Rectal smooth muscle tissue (tissue), 1 donor: ENCODE measurements around the gene MAP3K4.
A peak's percentile ranks its signal among the peaks of the same experiment; 100 is the strongest.

Experiments used
- H3K27ac ChIP-seq: one replicate; pipeline ENCODE4 v1.7.0; 2013; ENCODE audit warnings: low read depth, low read length, inconsistent platforms
- H3K27me3 ChIP-seq: one replicate; pipeline ENCODE4 v1.7.0; 2013; ENCODE audit warnings: low read length; ENCODE audit not compliant: control insufficient read depth, insufficient read depth
- H3K36me3 ChIP-seq: one replicate; pipeline ENCODE4 v1.7.0; 2013; ENCODE audit warnings: low read length; ENCODE audit not compliant: control insufficient read depth, insufficient read depth
- H3K4me1 ChIP-seq: one replicate; pipeline ENCODE4 v1.7.0; 2013; ENCODE audit warnings: low read length; ENCODE audit not compliant: control insufficient read depth, insufficient read depth
- H3K4me3 ChIP-seq: one replicate; pipeline ENCODE4 v1.7.0; 2013; ENCODE audit warnings: low read length
- H3K9ac ChIP-seq: one replicate; pipeline ENCODE4 v1.7.0; 2013; ENCODE audit warnings: low read length

The MAP3K4 gene

GRCh38 chr6:161035981-161036263 is 44.4 kb downstream of the MAP3K4 start:
- no peak overlapping the region for H3K9ac ChIP-seq
- H3K4me1 ChIP-seq: peaks cover 11% of the 10 kb centered on the region
- H3K36me3 ChIP-seq: peaks cover 3% of the 10 kb centered on the region
- H3K27ac ChIP-seq: no peak overlapping the region
- no peaks in the 10 kb centered on the region for H3K27me3 ChIP-seq
- no peak overlapping the region for H3K4me3 ChIP-seq

GRCh38 chr6:161037873-161038228 is 46.3 kb downstream of the MAP3K4 start:
- peaks cover 3% of the 10 kb centered on the region for H3K36me3 ChIP-seq
- H3K9ac ChIP-seq: no peak overlapping the region
- H3K27me3 ChIP-seq: no peaks in the 10 kb centered on the region
- peak overlapping the region; percentile 77 for H3K27ac ChIP-seq
- H3K4me3 ChIP-seq: no peak overlapping the region
- H3K4me1 ChIP-seq: peaks cover 11% of the 10 kb centered on the region

GRCh38 chr6:161038229-161039031 is 46.9 kb downstream of the MAP3K4 start:
- peak overlapping the region; percentile 77 for H3K27ac ChIP-seq
- peaks cover 3% of the 10 kb centered on the region for H3K36me3 ChIP-seq
- no peak overlapping the region for H3K9ac ChIP-seq

GRCh38 chr6:161041274-161041673 is 49.7 kb downstream of the MAP3K4 start:
- no peak overlapping the region for H3K9ac ChIP-seq
- no peak overlapping the region for H3K4me3 ChIP-seq
- peaks cover 11% of the 10 kb centered on the region for H3K4me1 ChIP-seq
- H3K27me3 ChIP-seq: no peaks in the 10 kb centered on the region
- peaks cover 3% of the 10 kb centered on the region for H3K36me3 ChIP-seq
- H3K27ac ChIP-seq: no peak overlapping the region

More at GRCh38 chr6:161038229-161039031, 46.9 kb downstream of the MAP3K4 start:
- peaks cover 11% of the 10 kb centered on the region for H3K4me1 ChIP-seq
- H3K4me3 ChIP-seq: no peak overlapping the region
- no peaks in the 10 kb centered on the region for H3K27me3 ChIP-seq

- no peak overlapping the region for H3K9ac ChIP-seq
Measured at GRCh38 chr6:161044335-161044734, 52.8 kb downstream of the MAP3K4 start.

DNA sequence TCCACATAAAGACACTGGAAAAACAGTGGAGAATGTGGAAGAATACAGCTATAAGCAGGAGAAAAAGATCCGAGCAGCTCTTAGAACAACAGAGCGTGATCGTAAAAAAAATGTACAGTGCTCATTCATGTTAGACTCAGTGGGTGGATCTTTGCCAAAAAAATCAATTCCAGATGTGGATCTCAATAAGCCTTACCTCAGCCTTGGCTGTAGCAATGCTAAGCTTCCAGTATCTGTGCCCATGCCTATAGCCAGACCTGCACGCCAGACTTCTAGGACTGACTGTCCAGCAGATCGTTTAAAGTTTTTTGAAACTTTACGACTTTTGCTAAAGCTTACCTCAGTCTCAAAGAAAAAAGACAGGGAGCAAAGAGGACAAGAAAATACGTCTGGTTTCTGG is 57.1 kb downstream of the MAP3K4 start:
- H3K4me1 ChIP-seq: no peaks in the 10 kb centered on the region
- H3K36me3 ChIP-seq: peaks cover 3% of the 10 kb centered on the region
- no peak overlapping the region for H3K9ac ChIP-seq
- no peak overlapping the region for H3K27ac ChIP-seq
- no peak overlapping the region for H3K4me3 ChIP-seq
- H3K27me3 ChIP-seq: no peaks in the 10 kb centered on the region

More at GRCh38 chr6:161044335-161044734, 52.8 kb downstream of the MAP3K4 start:
- Histone ChIP-seq H3K4me3 (no peak overlapping the region), H3K27me3 (no peaks in the 10 kb centered on the region), H3K4me1 (no peaks in the 10 kb centered on the region), H3K36me3 (peaks cover 3% of the 10 kb centered on the region), H3K27ac (no peak overlapping the region)

DNA sequence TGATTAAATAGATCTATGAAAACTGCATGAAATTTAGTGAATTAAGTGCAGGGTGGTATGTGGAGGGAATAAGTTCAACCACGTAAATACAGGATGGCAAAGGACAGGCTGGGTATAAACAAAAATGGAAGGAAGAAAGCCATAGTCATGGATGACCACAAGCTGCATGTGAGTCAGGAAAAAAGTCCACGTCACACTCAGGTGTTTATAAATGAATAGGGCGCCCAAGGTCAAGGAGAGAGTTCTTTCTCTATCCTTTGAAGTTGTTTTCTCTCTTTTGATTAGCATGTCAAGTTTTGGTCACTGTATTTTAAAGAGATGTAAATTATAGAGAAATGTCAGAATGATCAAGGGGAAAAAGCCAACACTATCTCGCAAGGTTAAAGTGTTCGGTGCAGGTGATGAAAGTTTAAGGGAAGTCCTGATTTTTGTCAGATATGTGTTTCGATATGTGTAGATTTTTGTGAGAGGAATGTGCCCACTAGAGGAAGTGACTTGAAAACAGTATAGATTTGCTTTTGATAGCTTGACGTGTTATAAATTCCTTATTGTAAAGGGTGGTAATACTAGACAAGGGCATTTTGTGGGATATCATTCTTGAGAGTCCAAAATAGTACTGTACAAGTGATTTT is 58.7 kb downstream of the MAP3K4 start:
- Histone ChIP-seq H3K36me3 (peaks cover 3% of the 10 kb centered on the region), H3K4me1 (no peaks in the 10 kb centered on the region), H3K4me3 (no peak overlapping the region), H3K27ac (no peak overlapping the region), H3K27me3 (no peaks in the 10 kb centered on the region), H3K9ac (no peak overlapping the region)

- Histone ChIP-seq H3K9ac (no peak overlapping the region), H3K36me3 (peaks cover 3% of the 10 kb centered on the region), H3K27me3 (no peaks in the 10 kb centered on the region), H3K4me3 (no peak overlapping the region), H3K4me1 (no peaks in the 10 kb centered on the region), H3K27ac (no peak overlapping the region)
Measured at GRCh38 chr6:161053103-161053502, 61.5 kb downstream of the MAP3K4 start.

GRCh38 chr6:161054876-161055275 is 63.3 kb downstream of the MAP3K4 start:
- no peak overlapping the region for H3K9ac ChIP-seq
- no peak overlapping the region for H3K27ac ChIP-seq
- H3K36me3 ChIP-seq: no peaks in the 10 kb centered on the region
- H3K27me3 ChIP-seq: no peaks in the 10 kb centered on the region
- H3K4me3 ChIP-seq: no peak overlapping the region
- H3K4me1 ChIP-seq: no peaks in the 10 kb centered on the region

DNA sequence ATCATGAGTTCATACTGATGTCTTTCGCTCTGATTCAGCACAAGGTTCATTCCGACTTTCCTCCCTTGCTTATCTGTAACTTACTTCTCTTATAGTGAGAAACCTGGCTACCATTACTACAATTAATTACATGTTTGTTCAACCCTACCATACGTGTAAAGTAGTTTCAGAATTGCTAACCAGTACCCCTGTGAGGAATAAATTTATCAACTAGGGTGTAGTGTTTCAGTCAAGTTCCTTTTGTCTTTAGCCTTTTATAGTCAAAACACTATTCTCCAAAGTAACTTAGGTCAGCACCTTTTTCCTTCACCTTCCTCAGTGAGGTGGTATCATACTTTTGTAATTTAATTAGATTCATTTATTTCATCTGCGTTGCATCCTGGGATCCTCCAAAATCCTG is 64.9 kb downstream of the MAP3K4 start:
- Histone ChIP-seq H3K9ac (no peak overlapping the region), H3K4me3 (no peak overlapping the region)

DNA sequence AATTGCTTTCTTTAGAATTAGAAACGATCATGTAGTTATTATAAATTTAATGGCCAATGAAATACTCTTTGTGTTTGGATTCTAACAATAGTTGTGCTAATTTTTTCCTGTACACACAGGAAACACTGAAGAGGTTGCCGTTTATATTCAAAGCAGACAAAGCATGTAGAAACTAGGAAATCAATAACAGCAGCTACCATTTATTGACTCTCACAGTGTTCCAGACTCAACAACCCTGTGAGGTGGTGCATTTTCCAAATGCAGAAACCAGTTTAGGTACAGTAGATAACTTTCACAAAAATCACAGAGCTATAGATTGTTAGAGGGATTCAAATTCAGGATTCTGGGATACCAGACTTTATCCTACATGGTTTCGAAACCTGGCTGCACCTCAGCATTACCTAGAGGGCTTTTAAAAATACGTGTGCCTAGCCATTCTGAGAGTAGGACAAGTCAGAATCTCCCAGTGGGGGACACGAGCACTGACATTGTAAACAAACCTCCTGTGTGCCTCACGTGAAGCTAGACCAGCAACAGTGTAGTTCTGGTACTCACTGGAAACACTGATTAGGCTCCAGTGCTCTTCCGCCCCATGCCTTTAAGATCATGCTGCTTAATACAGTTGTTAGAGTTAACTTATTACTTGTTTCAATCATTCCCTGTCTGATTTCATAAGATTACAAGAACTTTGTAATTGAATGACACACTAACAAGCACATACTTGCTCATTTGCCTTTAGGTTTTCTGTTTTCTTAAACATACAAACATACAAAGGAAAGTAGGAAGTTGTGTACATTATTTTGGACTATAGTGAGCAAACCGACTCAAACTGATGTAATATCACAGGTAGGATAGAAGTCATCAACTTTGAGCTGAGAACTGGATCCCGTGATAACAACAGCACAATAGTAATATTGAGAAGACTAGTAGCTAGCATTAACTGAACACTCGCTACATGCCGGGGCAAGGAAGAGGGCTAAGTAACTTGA is 65.8 kb downstream of the MAP3K4 start:
- H3K4me3 ChIP-seq: no peak overlapping the region
- no peaks in the 10 kb centered on the region for H3K36me3 ChIP-seq
- H3K27ac ChIP-seq: no peak overlapping the region
- H3K4me1 ChIP-seq: no peaks in the 10 kb centered on the region
- no peaks in the 10 kb centered on the region for H3K27me3 ChIP-seq
- no peak overlapping the region for H3K9ac ChIP-seq

More for the DNA sequence above, 64.9 kb downstream of the MAP3K4 start:
- Histone ChIP-seq H3K27ac (no peak overlapping the region), H3K4me1 (no peaks in the 10 kb centered on the region), H3K36me3 (no peaks in the 10 kb centered on the region), H3K27me3 (no peaks in the 10 kb centered on the region)

DNA sequence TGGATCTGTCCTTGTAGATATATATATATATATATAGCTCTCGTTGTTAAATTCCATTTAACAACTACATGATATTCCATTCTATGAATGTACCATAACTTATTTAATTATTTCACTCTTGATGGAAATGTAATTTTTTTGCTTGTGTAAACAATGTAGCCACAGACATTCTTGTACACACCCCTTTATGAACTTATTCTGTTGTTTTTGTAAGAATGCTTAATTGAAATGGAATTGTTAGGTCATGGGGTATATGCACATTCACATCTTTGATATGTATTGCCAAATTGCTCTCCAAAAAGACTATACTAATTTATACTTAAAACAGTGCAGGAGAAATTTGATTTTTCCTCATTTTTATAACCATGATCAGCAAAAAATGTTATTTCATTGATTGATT is 67.2 kb downstream of the MAP3K4 start:
- Histone ChIP-seq H3K4me1 (no peaks in the 10 kb centered on the region), H3K36me3 (no peaks in the 10 kb centered on the region), H3K27me3 (no peaks in the 10 kb centered on the region), H3K4me3 (no peak overlapping the region), H3K27ac (no peak overlapping the region), H3K9ac (no peak overlapping the region)
